HG02970 (cell line): Measurements from ENCODE around the gene CLEC3A.
"Not testable (repeated sequence)": the region's sequence is repeated elsewhere in the genome, so short reads cannot be mapped to it uniquely, and the experiment has no call there.

Source experiments
- ATAC-seq: cut with Tn5 transposase; IDR thresholded peaks from one replicate; pipeline ENCODE4 v1.9.1; 2021; ENCODE audit warnings: mild to moderate bottlenecking, moderate library complexity, moderate number of reproducible peaks; ENCODE audit not compliant: unreplicated experiment, low FRiP score

Gene CLEC3A

DNA sequence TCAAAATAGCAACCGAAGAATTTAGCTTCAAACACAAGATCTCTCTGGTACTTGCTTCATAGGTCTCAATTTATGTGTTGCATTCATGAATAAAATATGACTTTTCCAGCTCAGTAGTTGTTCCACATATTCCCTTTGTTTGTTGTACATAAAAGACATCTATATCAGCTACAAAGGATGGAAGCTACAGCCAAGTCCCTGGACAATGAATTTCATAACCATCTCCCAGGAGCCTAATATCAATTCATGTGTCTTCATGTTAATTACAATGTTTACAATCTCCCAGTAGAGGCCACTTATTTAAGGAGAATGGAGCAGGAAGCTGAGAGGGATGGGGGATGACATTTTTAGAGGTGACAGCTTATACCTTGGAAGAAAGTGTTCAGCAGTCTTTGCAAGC lies 3.3 kb downstream of the CLEC3A start:
- no peak for ATAC-seq

DNA sequence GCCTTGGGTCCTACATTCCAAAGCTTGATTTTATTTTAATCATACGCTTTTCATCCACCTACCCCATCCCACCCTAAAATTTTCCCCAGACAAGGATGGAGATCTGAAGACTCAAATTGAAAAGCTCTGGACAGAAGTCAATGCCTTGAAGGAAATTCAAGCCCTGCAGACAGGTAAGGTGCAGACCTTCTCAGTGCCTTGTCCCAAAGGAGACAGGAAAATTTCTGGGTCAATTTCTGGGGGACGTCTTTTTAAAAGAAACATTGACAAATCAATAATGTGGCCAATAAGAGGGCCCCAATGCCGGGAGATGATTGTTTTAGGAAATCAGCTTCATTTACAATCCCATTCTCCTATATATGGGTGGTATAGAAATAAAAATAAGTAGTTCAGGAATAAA lies 5.7 kb downstream of the CLEC3A start:
- no peak for ATAC-seq

DNA sequence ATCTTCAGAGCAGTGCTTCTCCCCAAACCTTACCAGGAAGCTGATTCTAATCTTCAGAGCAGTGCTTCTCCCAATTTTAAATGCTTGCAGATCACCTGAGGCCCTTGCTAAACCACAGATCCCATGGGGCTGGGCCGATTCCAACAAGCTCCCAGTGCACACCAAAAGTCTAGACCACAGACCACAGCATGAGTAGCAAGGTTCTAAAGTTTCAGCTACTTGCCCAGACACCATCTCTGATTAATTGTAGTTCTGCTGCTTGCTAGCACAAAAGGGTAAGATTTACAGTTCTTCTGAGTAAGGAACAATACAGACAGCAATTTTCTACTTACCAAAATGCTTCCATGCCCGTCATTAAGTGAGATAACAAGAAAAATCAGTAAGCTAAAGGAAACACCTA lies 12.2 kb downstream of the CLEC3A start:
- ATAC-seq = no peak

DNA sequence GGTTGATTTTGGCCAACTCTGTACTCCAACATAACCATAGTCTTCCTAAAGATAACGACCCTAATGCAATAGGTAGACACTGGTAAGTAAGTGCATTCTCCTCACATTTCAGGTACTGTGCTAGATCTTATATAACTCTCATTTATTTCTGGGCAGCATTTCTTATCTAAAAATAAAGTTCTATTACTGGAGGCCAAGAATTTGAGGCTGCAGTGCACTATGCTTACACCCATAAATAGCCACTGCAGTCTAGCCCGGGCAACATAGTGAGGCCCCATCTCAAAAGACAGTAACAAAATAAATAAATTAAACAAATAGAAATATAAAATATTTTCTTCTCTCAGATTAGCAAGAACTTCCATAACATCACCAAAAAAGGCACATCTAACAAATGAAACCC lies 12.7 kb downstream of the CLEC3A start:
- ATAC-seq = no peak

DNA sequence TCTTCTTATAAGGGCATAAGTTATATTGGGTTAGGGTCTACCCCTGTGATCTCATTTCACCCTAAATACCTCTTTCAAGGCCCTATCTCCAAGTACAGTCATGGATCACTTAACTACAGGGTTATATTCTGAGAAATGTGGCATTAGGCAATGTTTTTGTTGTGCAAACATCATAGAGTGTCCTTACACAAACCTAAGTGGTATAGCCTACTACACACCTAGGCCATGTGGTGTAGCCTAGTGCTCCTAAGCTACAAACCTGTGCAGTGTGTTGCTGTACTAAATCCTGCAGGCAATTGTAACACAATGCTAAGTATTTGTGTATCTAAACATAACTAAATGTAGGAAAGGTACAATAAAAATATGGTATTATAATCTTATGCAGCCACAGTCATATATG lies 18.0 kb downstream of the CLEC3A start:
- ATAC-seq = no peak

DNA sequence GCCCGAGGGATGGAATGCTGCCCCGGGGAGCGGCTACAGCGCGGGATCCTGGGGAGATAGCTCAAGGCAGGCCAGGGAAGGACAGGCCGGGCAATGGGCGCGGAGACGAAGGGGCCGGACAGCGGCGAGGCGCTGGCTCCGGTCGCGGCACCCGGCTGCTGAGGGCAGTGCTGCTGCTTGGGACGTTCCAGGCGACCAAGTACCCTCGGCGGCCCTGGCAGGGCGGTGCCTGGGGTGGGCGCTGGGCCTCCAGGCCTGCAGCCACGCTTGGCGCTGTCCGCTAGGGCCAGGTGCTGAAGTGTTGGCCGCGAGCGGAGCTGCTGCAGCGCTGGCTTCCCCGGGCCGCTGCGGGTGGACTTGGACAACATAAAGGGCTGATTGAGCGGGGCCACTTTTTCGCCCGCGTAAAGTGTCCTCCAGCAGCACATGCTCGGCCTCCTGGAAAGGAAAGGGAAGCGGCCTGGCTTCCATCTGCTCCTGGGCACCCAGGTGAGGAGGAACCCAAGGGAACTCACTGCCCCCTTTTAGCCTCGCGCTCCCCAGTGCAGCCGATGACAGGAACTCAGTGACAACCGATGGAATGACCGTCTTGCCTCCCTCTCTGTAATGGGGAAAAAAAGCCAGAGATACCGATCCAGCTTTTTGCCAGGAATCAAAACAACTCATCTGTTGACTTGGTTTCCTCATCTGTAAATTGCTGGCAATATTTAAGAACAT lies 23.7 kb downstream of the CLEC3A start:
- ATAC-seq = no peak

DNA sequence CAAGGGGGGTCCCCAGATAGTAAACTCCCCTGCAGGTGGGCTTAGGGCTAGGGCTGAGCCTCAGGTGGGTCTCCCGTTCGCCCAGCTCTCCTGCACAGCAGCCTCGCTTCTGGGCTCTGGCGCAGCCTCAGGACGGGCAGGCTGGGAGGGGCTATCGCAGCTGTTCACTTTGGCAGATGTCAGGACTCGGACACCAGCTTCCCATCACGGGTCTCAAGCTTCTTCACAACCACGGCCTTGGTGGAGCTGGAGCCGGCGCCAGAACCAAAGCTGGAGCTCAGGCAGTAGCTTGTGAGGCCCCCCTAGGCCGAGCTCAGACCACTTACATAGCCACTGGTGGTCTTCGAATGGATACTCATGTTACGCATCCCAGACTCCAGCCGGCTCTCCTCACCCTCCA lies 26.0 kb downstream of the CLEC3A start:
- no peak for ATAC-seq

DNA sequence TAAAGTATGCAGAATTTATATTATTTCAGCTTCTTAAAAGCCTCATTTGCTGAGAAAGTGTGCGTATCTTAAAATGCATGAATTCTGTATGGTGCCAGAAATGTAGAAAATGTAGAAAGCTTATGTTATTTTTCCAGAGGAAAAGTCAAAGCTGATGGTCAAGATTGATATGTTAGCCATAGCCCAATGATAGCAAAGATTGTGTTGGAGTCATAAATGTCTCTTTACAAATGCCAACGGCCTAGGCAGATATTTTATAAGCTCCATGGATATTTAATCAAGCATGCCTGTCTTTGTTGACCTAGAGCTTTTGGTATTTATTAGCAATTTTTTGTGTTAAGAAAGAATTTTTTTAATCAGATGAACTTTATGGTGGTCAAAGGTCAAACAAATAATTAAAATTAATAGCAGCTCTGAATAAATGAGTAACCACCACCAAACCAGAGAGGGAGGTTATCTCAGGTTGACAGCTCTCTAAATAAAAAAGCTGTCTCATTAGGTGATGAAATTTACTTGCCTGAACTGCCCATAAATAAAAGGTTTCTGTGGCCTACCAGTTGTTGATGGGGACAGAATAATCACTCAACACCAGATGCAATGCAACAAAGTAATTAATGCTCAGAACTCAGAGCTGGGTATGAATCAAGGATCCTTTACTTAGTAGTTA lies 28.5 kb downstream of the CLEC3A start:
- ATAC-seq = no peak

DNA sequence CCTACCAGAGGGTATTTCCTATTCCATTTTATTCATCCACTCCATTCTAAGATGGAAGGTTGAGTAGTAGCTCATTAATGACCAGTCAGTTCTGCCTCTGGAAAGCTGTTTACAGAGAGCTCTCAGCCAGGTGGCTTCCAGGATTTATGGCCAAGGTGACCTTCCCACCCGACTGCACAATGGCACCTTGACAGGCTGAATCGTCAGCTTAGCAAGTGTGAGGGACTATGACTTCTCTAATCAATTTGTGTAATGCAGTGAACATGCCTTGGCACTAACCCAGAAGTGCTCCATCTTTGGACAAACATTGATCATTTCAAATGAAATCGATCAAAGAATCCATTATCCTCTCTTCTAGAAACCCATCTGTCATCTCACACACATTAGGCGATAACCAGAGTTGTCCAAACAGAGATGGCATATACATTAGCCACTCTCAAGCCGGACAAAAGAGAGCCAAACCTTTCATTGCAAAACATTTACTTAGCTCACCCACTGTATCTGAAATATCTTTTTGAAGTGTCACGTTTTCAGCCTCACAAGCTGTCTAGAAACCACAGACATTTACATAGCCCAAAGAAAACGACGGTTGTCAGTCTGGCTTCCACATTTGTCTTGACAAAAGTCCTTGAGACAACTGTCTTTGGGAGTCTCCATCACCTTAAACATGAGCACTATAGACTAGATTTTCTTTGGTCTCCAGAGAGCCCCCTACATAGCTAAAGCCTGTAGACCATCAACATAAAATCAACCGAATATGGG lies 35.6 kb downstream of the CLEC3A start:
- ATAC-seq = no peak

DNA sequence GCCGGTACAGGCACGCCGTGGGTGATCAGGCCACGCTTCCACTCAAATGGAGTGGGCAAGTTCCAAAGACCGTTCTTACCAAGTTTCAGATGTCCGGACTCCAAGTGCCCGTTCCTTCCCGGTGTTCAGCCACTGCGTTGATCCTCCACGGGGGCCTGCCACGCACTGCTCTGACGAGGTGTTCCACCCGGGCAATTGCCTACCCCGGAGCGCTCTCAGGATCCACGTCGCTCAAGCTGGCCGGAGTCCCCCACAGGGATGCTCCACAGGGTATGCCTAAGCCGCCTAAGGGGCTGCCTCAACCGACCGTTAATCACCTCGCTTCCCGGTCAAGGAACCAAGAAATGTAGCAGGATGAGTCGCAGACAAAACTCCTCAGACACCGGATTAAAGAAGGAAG lies 37.5 kb downstream of the CLEC3A start:
- not testable (repeated sequence) for ATAC-seq

DNA sequence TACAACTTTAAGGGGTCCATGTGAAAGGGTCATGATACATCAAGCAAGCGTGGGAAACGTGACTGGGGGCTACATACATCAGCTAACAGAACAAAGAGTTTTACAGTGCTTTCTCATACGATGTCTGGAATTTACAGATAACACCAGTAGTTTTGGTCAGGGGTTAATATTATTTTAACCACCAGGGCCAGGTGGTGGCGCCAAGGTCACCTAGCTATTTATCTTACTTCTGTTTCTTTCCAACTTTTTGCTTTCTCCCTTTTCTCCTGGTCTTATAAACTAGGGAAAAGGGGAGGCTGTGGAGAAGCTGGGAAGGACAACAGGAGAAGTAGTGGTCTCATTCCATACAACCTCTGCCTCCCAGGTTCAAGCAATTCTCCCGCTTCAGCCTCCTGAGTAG lies 37.9 kb downstream of the CLEC3A start:
- no peak for ATAC-seq

DNA sequence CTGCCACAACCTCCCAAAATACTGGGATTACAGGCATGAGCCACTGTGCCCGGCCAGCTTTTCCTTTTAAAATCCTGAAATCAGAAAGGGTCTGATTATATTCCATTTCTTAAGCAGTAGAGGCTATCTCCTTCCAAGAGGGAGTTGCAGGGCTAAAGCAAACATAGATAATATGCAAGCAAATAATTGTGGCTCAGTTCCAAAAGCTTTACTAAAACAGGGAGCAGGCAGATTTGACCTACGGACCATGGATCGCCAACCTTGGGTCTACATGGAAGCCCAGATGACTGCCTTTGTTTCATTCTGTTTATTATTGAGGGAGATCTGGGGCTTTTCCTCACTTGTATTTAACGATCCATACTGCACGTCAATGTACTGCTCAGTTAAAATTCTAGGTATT lies 38.5 kb downstream of the CLEC3A start:
- ATAC-seq = no peak

DNA sequence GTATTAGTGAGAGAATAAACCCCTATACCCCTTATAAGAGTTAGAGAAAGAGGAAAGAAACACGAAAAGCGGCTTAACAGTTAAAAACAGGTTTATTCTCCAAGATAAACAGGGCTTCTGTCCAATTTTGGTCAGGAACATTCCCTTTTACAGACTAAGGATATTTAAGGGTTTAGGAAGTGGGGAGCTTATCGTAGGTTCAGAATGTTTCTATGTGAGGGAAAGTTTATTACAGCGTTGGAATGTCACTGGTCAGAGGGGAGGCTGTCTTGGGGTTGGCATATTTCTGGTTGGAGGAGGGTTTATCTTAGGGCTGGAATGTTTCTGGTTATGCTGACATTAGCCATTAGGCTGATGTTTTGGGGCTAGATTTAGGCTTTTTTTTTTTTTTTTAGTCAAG lies 43.0 kb downstream of the CLEC3A start:
- no peak for ATAC-seq

DNA sequence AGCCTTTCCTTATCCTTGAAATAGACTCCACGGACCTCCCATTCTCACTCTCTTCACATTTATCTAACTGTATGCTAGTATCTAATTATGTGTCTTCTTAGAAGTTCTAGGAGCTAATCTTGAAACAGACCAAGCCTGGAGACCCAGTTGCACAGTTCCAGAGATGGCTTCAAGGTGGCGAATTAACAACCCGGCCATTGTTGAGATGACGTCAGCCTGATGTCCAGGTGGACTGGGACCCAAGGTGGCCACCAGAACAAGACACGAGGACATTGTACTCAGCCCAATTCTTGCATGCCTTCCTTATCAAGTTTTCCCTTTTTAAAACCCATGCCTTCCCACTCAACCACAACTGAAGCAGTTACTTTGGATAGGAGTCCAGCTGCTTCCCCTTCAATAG lies 47.6 kb downstream of the CLEC3A start:
- ATAC-seq = no peak

DNA sequence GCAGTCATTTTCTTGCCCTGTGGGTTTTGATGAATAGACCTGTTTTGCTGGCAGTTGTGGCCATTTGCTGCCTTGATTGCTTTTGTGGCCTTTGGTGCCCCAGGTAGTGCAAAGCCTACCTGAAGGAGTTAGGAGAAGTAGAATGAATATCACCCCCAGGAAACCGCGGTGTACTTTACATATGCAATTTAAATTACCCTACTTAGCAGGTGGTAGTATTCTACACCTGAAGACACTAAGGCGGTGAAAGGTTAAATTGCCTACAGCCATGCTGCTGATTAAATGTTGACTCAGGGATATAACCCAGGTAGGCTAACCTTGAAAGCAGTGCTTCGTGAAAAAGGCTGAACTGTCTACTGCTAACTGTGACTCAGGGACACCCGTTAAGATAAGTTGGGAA lies 49.9 kb downstream of the CLEC3A start:
- no peak for ATAC-seq

DNA sequence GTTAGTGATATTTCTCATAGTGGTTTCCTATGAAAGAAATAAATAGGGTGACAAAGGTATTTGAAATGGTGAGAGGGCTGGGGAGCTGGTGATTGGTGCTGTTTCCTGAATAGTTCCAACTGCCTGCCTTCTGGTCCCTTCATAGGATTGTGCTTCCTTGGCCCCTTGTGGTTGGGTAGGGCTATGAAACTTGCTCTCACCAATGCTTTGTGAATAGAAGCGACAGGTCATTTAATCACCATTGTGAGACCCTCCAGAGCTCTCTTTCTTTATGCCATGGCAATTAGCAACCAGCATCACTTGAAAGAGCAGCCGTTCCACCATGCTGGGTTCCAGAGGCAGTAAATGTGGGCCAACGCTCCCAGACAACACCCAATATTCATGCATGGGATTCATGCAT lies 53.5 kb downstream of the CLEC3A start:
- no peak for ATAC-seq

DNA sequence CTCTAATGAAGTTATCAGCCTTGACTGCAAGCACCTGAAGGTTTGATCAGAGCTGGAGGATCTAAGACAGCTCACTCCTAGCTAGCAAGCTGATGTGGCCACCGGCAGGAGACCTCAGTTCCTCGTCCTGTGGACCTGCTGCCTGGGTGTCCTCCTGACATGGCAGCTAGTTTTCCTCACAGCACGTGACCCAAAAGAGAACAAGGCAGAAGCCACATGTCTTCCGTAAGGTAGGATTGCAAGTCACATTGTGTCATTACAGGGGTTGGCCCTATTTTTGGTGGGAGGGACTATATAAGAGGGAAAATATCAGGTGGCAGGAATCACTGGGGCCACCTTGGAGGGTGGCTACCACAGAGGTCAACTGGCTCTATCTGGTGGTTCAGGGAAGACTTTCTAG lies 59.0 kb downstream of the CLEC3A start:
- ATAC-seq = no peak
